Muscle layer of colon (tissue), 2 donors: ENCODE data around the gene KIF3A.

Experiments
- H3K27ac ChIP-seq: one replicate; pipeline ENCODE4 v1.7.0; 2013; ENCODE audit warnings: low read depth, mild to moderate bottlenecking, low read length, moderate library complexity
- H3K27me3 ChIP-seq, 2 donors: one replicate each; pipeline ENCODE4 v1.7.0; 2013; ENCODE audit warnings: low read length in 2 of 2, mild to moderate bottlenecking in 2 of 2; ENCODE audit not compliant: insufficient read depth in 2 of 2, control insufficient read depth in 1 of 2
- H3K36me3 ChIP-seq: one replicate; pipeline ENCODE4 v1.7.0; 2013; ENCODE audit warnings: mild to moderate bottlenecking, low read length; ENCODE audit not compliant: insufficient read depth
- H3K4me1 ChIP-seq: one replicate; pipeline ENCODE4 v1.7.0; 2013; ENCODE audit warnings: mild to moderate bottlenecking, low read length; ENCODE audit not compliant: insufficient read depth
- H3K4me3 ChIP-seq, 2 donors: one replicate each; pipeline ENCODE4 v1.7.0; 2013; ENCODE audit warnings: low read length in 2 of 2, low read depth in 1 of 2, mild to moderate bottlenecking in 1 of 2, moderate library complexity in 1 of 2
- H3K9ac ChIP-seq: one replicate; pipeline ENCODE4 v1.7.0; 2013; ENCODE audit warnings: low read length
- H3K9me3 ChIP-seq: one replicate; pipeline ENCODE4 v1.7.0; 2013; ENCODE audit warnings: mild to moderate bottlenecking, low read length
- donor health status: abdominal sarcoma.
- donor health status: Adenocarcinoma of cecum.

KIF3A gene

GRCh38 chr5:132760601-132761317 lies 23.4 kb upstream of the KIF3A start:
- Histone ChIP-seq H3K4me3 (no peak overlapping the region), H3K9me3 (no peaks in the 10 kb centered on the region), H3K27me3 (no peaks in the 10 kb centered on the region), H3K36me3 (peaks cover 41% of the 10 kb centered on the region), H3K27ac (no peak overlapping the region), H3K9ac (no peak overlapping the region), H3K4me1 (no peaks in the 10 kb centered on the region)

GRCh38 chr5:132760049-132760420 lies 22.7 kb upstream of the KIF3A start:
- Histone ChIP-seq H3K27me3 (no peaks in the 10 kb centered on the region), H3K9me3 (no peaks in the 10 kb centered on the region), H3K9ac (no peak overlapping the region), H3K4me3 (no peak overlapping the region), H3K4me1 (no peaks in the 10 kb centered on the region), H3K36me3 (peaks cover 37% of the 10 kb centered on the region), H3K27ac (no peak overlapping the region)

GRCh38 chr5:132759114-132760048 lies 22.0 kb upstream of the KIF3A start:
- Histone ChIP-seq H3K27ac (no peak overlapping the region), H3K4me1 (no peaks in the 10 kb centered on the region), H3K9ac (no peak overlapping the region), H3K9me3 (no peaks in the 10 kb centered on the region), H3K27me3 (no peaks in the 10 kb centered on the region), H3K4me3 (no peak overlapping the region), H3K36me3 (peaks cover 33% of the 10 kb centered on the region)

DNA sequence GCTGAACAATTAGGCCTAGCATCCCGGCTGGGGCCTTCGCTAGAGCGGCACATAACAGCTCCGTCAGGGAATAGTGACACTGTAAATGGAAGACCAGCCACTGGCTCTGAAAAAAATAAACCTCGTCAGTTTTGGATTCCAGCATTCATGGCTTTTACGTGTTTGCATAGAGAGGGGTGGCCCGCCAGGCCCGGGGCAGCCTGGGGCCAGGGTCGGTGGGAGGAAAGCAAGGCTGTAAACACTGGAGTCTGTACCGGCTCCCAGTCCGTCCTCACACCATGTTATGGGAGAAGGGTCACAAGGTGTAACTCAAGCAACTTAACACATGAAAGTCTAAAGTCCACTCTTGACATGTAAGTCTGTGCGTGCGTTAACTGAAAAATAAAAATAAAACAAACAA lies 21.1 kb upstream of the KIF3A start:
- H3K9me3 ChIP-seq = no peaks in the 10 kb centered on the region
- no peak overlapping the region for H3K27ac ChIP-seq
- H3K4me3 ChIP-seq = no peak overlapping the region
- H3K36me3 ChIP-seq = peaks cover 28% of the 10 kb centered on the region
- H3K4me1 ChIP-seq = no peaks in the 10 kb centered on the region
- H3K9ac ChIP-seq = no peak overlapping the region
- no peaks in the 10 kb centered on the region for H3K27me3 ChIP-seq

DNA sequence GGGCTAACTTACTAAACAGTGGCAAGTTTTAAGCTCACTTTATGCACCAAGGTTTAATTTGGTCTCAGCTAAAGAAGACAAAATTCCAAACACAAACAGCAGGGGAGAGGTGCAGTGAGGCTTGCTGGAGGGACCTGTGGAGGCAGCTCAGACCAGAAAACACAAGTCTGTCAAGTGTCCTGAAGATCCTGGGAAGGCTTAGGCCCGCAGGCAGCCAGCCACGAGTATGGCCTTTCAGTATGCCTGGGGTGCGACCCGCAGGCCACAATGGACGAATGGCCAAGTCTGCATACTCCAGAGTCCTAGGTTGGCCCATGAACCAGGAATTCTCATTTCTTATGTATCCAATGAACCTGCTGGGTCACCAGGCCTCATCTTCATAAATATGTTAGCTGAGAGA lies 19.2 kb upstream of the KIF3A start:
- no peaks in the 10 kb centered on the region for H3K27me3 ChIP-seq
- no peak overlapping the region for H3K27ac ChIP-seq
- H3K36me3 ChIP-seq = peaks cover 21% of the 10 kb centered on the region
- no peak overlapping the region for H3K9ac ChIP-seq
- H3K4me3 ChIP-seq = no peak overlapping the region
- no peaks in the 10 kb centered on the region for H3K9me3 ChIP-seq
- H3K4me1 ChIP-seq = no peaks in the 10 kb centered on the region

GRCh38 chr5:132754947-132755346 lies 17.6 kb upstream of the KIF3A start:
- peaks cover 13% of the 10 kb centered on the region for H3K36me3 ChIP-seq
- H3K9ac ChIP-seq = no peak overlapping the region
- no peaks in the 10 kb centered on the region for H3K27me3 ChIP-seq
- H3K27ac ChIP-seq = no peak overlapping the region
- H3K4me3 ChIP-seq = no peak overlapping the region
- no peaks in the 10 kb centered on the region for H3K4me1 ChIP-seq
- H3K9me3 ChIP-seq = no peaks in the 10 kb centered on the region

DNA sequence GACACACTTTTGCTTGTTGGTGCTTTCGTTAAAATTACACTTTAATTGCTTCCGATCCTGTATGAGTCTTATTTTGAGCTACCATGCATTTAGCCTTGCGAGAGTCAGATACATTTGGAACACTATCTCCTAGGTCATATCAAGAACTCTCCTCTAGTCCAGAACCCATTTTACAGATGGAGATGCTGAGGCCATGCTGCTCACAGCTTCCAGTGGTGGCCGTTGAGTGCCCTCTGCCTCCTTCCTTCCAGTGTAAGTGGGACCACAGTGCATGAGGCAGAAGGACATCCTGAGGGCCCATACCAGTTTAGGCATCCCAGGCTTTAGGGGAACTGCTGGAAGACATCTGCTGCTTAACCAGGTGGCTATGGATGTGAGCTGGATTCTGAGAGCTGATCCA lies 16.8 kb upstream of the KIF3A start:
- Histone ChIP-seq H3K4me3 (no peak overlapping the region), H3K27ac (no peak overlapping the region), H3K9ac (no peak overlapping the region), H3K36me3 (peaks cover 4% of the 10 kb centered on the region), H3K4me1 (no peaks in the 10 kb centered on the region), H3K27me3 (no peaks in the 10 kb centered on the region), H3K9me3 (no peaks in the 10 kb centered on the region)

GRCh38 chr5:132753135-132753987 lies 16.0 kb upstream of the KIF3A start:
- peaks cover 0 to under 1% of the 10 kb centered on the region in 2 donors for H3K27me3 ChIP-seq
- no peak overlapping the region for H3K27ac ChIP-seq
- H3K9ac ChIP-seq = no peak overlapping the region
- H3K9me3 ChIP-seq = no peaks in the 10 kb centered on the region
- no peaks in the 10 kb centered on the region for H3K4me1 ChIP-seq
- no peaks in the 10 kb centered on the region for H3K36me3 ChIP-seq
- no peak overlapping the region for H3K4me3 ChIP-seq

DNA sequence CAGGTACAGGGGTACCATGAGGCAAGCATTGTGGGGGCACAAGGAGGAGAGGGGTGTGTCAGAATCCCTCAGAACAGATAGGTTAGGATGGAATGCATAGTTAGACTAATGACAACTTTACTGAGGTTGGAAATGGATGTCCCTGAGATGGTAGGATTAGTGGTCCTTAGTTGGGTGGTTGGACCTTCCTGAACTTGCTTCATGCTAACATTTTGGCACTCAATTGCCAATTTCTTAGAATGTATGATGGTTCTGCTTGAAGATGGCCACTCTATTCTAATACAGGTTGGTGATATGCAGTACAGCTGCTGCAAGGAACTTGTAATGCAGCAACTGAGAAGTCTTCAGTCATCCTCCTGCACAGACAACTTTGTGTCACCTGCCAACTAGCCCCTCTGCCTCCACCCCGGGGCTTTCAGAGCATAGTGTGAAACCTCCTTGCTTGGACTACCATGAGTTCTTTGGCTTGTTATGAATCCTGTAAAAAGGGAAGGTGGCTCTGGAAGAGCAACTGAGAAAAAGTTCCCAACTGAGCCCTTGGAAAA lies 15.3 kb upstream of the KIF3A start:
- Histone ChIP-seq H3K4me3 (no peak overlapping the region), H3K4me1 (no peaks in the 10 kb centered on the region), H3K27ac (no peak overlapping the region), H3K36me3 (no peaks in the 10 kb centered on the region), H3K9me3 (no peaks in the 10 kb centered on the region), H3K9ac (no peak overlapping the region), H3K27me3 (peaks cover 0 to 8% of the 10 kb centered on the region in 2 donors)

- Histone ChIP-seq H3K27ac (no peak overlapping the region), H3K9ac (no peak overlapping the region), H3K36me3 (no peaks in the 10 kb centered on the region), H3K9me3 (no peaks in the 10 kb centered on the region), H3K27me3 (peaks cover 2 to 13% of the 10 kb centered on the region in 2 donors), H3K4me3 (no peak overlapping the region), H3K4me1 (no peaks in the 10 kb centered on the region)
Observed at GRCh38 chr5:132751971-132752580, 14.7 kb upstream of the KIF3A start.
